ENCODE results near the gene USP48.

Gene USP48

GRCh38 chr1:21668951-21669257 lies 114.0 kb downstream of the USP48 start:
- TF ChIP-seq CTCF (IDR thresholded peaks at IDR 0.05), result no peak
- H3K4me3 ChIP-seq, result peak overlapping the region; percentile 64
- H3K27ac ChIP-seq, result no peak overlapping the region
- no peak for DNase-seq (ENCODE audit: low spot score)

DNA sequence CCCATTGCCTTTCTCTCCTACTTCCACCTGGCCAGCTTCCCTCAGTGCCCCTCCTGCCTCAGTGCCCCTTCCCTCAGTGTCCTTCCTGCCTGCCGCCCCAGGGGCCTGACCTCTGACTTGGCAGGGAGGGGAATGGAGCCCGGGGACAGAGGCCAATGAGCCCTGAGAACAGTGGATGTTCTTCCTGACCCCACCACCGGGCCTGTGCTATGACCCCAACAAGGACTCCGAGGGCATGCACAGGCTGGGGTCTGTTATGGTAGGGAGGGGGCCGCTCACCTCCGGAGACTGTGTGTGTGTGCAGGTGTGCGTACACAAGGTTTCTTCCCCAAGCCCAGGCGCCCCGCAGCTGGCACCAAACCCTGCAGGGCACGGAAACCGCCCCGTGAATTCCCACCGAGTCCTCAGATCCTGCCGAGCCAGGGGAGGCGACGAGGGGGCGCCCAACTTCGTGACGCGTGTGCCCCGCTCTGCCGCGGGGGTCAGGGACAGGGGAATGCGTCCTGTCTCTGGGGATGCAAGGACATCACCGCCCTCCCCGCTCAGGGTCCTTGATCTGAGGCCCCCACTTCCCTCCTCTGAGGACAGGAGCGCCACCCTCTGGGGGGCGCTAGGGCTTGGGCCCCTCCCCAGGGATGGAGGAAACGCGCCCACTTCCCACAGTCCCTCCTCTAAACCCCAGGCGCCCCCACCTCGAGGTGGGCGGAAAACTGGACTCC lies 114.6 kb downstream of the USP48 start:
- Histone ChIP-seq H3K27ac (no peak overlapping the region), H3K4me3 (peak overlapping the region; percentile 64)
- no peak for DNase-seq (ENCODE audit: low spot score)
- TF ChIP-seq CTCF (IDR thresholded peaks at IDR 0.05), result no peak

DNA sequence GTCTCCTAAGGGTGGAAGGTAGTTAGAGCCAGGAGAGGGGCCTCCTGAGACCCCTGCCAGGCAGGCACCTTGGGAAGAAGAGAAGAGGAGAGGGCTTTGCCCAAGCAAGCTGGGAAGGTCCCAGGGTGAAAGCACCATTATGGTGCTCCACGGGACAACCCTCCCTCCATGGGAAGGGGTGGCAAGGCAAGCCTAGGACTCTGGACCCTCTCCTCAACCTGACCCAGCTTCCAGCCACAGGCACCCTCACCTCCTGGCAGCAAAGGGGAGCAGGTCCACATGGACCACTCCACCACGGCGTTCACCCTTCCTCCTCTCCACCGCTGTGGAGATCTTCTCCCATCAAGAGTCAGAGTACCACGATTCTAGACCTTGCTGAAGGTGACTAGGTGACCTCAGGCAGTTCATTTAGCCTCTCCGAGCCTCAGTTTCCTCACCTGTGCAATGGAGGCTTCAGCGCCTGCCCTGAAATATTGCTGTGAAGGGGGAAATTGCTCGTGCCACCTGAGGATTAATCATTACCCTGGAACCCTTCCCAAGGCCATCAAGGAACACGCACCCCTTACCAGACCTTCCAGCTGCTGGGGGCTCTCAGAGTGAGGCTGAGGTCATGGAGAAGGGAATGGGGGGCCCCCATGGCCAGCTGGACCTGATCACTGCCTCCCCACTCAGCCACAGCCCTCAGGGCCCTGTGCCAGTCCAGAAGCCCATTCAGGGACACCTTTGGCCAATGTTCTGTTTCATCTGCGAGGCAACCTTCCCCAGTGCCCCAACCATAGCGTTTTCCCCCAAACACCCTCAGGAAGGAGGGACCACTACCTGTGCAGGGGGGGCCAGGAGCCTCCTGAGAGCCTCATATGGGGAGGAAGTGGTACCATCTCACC lies 115.4 kb downstream of the USP48 start:
- DNase-seq (ENCODE audit: low spot score), result no peak
- no peak overlapping the region for H3K27ac ChIP-seq
- no peak for TF ChIP-seq CTCF (IDR thresholded peaks at IDR 0.05)
- no peak overlapping the region for H3K4me3 ChIP-seq

- H3K27ac ChIP-seq, result no peak overlapping the region
- peak; percentile 35 for DNase-seq (ENCODE audit: low spot score)
- no peak overlapping the region for H3K4me3 ChIP-seq
- TF ChIP-seq CTCF (IDR thresholded peaks at IDR 0.05), result no peak
These were observed 116.2 kb downstream of the USP48 start for GRCh38 chr1:21666576-21667320.

GRCh38 chr1:21665711-21666575 lies 117.0 kb downstream of the USP48 start:
- H3K4me3 ChIP-seq, result no peak overlapping the region
- no peak for TF ChIP-seq CTCF (IDR thresholded peaks at IDR 0.05)
- no peak overlapping the region for H3K27ac ChIP-seq
- DNase-seq (ENCODE audit: low spot score), result peak; percentile 57

DNA sequence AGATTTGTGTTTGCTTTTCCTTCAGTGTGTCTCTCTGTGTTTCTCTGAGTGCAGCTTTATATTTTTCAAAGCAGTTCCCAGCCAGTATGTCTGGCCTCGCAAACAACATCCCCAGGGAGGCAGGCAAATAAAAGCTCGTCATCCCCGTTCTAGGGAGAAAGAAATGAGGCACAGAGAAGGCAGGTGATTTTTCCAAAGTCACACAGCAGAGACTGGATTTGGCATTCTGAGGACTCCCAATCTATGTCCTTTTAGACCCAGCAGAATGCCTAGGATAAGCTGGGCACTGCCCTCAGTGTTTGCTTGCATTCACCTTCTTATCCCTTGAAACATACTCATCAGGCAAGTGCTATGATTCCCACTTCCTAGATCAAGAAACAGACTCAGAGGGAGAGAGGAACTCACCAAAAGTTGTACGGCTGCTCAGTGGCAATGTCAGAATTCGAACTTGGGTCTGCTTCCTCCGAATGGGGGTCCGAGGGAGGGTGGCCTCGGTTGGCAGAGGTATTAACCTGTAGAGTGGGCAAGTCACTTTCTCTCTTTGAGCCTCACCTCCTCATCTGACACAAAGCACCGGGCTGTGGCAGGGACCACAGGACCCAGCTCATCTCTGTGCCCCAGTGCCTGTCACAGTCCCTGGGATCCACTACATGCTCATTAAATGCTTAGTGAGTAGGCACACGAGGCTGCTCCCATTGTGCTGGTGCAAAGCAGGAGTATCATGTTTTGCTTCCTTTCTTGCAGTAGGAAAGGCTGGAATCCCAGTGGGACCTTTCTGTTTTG lies 118.0 kb downstream of the USP48 start:
- no peak overlapping the region for H3K4me3 ChIP-seq

More for the DNA sequence above, 118.0 kb downstream of the USP48 start:
- peak; percentile 40 for DNase-seq (ENCODE audit: low spot score)
- H3K27ac ChIP-seq, result no peak overlapping the region
- no peak for TF ChIP-seq CTCF (IDR thresholded peaks at IDR 0.05)
